Breast epithelium (tissue), 3 donors: ENCODE results near the gene VPS13D.

Experiments used
- POLR2A ChIP-seq: fragments of 450-650 bp; IDR thresholded peaks from one replicate; pipeline ENCODE4 v1.6.1; 2016; ENCODE audit warnings: antibody characterized with exemption, mild to moderate bottlenecking, moderate library complexity
- TF ChIP-seq, protein P1 (sequence below), 3 donors: fragments of 450-650 bp; IDR thresholded peaks; one replicate each; pipeline ENCODE4 v1.5.1; 2016 to 2017; ENCODE audit warnings: antibody characterized with exemption in 3 of 3, mild to moderate bottlenecking in 3 of 3, moderate library complexity in 3 of 3

DNA sequence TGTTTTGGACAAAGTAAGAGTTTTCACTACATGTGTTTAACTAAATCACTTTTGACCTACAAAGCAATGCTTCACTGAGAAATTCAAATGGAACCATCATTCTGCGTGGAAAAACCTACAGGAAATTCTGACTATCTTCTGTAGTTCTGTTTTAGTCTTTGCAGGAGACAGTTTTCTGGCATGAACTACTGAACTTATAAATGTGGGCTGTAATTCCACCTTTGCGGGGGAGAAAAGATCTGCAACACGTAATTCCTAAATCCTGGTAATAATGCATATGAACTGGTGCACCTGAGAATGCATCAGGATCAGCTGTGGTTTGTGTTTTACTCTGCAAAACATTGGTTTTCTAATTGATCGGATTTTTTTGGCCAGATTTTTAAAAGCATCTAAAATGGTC, 106.0 kb downstream of the VPS13D start:
- TF ChIP-seq, protein P1, sequence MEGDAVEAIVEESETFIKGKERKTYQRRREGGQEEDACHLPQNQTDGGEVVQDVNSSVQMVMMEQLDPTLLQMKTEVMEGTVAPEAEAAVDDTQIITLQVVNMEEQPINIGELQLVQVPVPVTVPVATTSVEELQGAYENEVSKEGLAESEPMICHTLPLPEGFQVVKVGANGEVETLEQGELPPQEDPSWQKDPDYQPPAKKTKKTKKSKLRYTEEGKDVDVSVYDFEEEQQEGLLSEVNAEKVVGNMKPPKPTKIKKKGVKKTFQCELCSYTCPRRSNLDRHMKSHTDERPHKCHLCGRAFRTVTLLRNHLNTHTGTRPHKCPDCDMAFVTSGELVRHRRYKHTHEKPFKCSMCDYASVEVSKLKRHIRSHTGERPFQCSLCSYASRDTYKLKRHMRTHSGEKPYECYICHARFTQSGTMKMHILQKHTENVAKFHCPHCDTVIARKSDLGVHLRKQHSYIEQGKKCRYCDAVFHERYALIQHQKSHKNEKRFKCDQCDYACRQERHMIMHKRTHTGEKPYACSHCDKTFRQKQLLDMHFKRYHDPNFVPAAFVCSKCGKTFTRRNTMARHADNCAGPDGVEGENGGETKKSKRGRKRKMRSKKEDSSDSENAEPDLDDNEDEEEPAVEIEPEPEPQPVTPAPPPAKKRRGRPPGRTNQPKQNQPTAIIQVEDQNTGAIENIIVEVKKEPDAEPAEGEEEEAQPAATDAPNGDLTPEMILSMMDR (IDR thresholded peaks at IDR 0.05): no peak
- TF ChIP-seq POLR2A: no peak
